ENCODE results near the gene POMGNT2.

POMGNT2 gene

GRCh38 chr3:43032646-43033628 lies 72.9 kb downstream of the POMGNT2 start:
- ChIA-PET POLR2A (no interaction called here), CTCF (no interaction called here)
- no peak overlapping the region for H3K4me3 ChIP-seq (ENCODE audit: low read depth, low read length)
- no peak overlapping the region for H3K27ac ChIP-seq (ENCODE audit: extremely low read depth, low read depth, low read length)
- no peak for TF ChIP-seq ZNF658 (tag by site-specific recombination; IDR thresholded peaks at IDR 0.05)
- no peak for TF ChIP-seq BCL11B (tag by site-specific recombination; IDR thresholded peaks at IDR 0.05; ENCODE audit: low read depth)
- no peak for TF ChIP-seq TRIM28 (IDR thresholded peaks at IDR 0.05; ENCODE audit: borderline replicate concordance, low read length)
- no peak for TF ChIP-seq ZNF311 (tag by site-specific recombination; IDR thresholded peaks at IDR 0.05; ENCODE audit: borderline replicate concordance)
- no peak for TF ChIP-seq ZNF114 (tag by site-specific recombination; IDR thresholded peaks at IDR 0.05)
- no peak for TF ChIP-seq ZBTB49 (tag by site-specific recombination; IDR thresholded peaks at IDR 0.05; ENCODE audit: low read depth)
- no peak for TF ChIP-seq ZNF426 (tag by site-specific recombination; IDR thresholded peaks at IDR 0.05)
- TF ChIP-seq ZNF529 (tag by site-specific recombination; IDR thresholded peaks at IDR 0.05; ENCODE audit: insufficient replicate concordance) = no peak
- no peak for TF ChIP-seq ZNF148 (tag by site-specific recombination; IDR thresholded peaks at IDR 0.05; ENCODE audit: borderline replicate concordance)
- TF ChIP-seq ZNF561 (tag by site-specific recombination; IDR thresholded peaks at IDR 0.05; ENCODE audit: borderline replicate concordance) = no peak
- no peak for TF ChIP-seq ATF2 (tag by site-specific recombination; IDR thresholded peaks at IDR 0.05; ENCODE audit: low read depth)
- no peak for TF ChIP-seq ZNF280C (tag by site-specific recombination; IDR thresholded peaks at IDR 0.05)
- TF ChIP-seq SCRT2 (tag by site-specific recombination; IDR thresholded peaks at IDR 0.05) = no peak
- no peak for TF ChIP-seq AEBP2 (tag by site-specific recombination; IDR thresholded peaks at IDR 0.05; ENCODE audit: borderline replicate concordance)
- TF ChIP-seq YY2 (tag by site-specific recombination; IDR thresholded peaks at IDR 0.05) = no peak
- TF ChIP-seq ZNF776 (tag by site-specific recombination; IDR thresholded peaks at IDR 0.05; ENCODE audit: borderline replicate concordance) = no peak
- no peak for TF ChIP-seq ZNF623 (tag by site-specific recombination; IDR thresholded peaks at IDR 0.05)
- TF ChIP-seq ZNF48 (tag by site-specific recombination; IDR thresholded peaks at IDR 0.05) = no peak
- no peak for TF ChIP-seq OVOL3 (tag by site-specific recombination; IDR thresholded peaks at IDR 0.05)
- no peaks in the 10 kb centered on the region for H3K4me1 ChIP-seq (ENCODE audit: control insufficient read depth, insufficient read depth, low read length)
- no peaks in the 10 kb centered on the region for H3K9me3 ChIP-seq (ENCODE audit: control insufficient read depth, insufficient read depth, low read depth, low read length)
- no peaks in the 10 kb centered on the region for H3K36me3 ChIP-seq (ENCODE audit: control insufficient read depth in 2 of 2, insufficient read depth in 1 of 2, low read length in 2 of 2)
